T-helper 2 cell treated with Interferon-gamma antibody and Interleukin-4, amounts not matched to agents 5 μg/mL and 100 μg/mL, for 36 hours (primary cell): ENCODE data around the gene FOXN3.

Experiments used
- DNase-seq: peaks from one replicate; pipeline ENCODE4 v3.0.0; 2021; ENCODE audit warnings: low spot score
- H3K27ac Mint-ChIP-seq: one replicate; pipeline ENCODE4 v1.8.0; 2021; ENCODE audit warnings: mild to moderate bottlenecking, mixed read lengths
- H3K27me3 Mint-ChIP-seq: one replicate; pipeline ENCODE4 v1.8.0; 2021; ENCODE audit warnings: low read depth, mixed read lengths
- H3K36me3 Mint-ChIP-seq: one replicate; pipeline ENCODE4 v1.8.0; 2021; ENCODE audit warnings: low read depth, mixed read lengths
- H3K4me1 Mint-ChIP-seq: one replicate; pipeline ENCODE4 v1.8.0; 2021; ENCODE audit warnings: low read depth, mixed read lengths
- H3K4me3 Mint-ChIP-seq: one replicate; pipeline ENCODE4 v1.8.0; 2022; ENCODE audit warnings: mild to moderate bottlenecking, moderate library complexity, mixed read lengths
- H3K9me3 Mint-ChIP-seq: one replicate; pipeline ENCODE4 v1.8.0; 2021; ENCODE audit warnings: mixed read lengths

Gene FOXN3

GRCh38 chr14:89241257-89241656 lies 175.8 kb downstream of the FOXN3 start:
- peaks cover 36% of the 10 kb centered on the region for H3K4me1 Mint-ChIP-seq
- H3K27ac Mint-ChIP-seq = peak overlapping the region; percentile 6
- DNase-seq = no peak
- no peaks in the 10 kb centered on the region for H3K9me3 Mint-ChIP-seq
- no peak overlapping the region for H3K4me3 Mint-ChIP-seq
- peaks cover 5% of the 10 kb centered on the region for H3K36me3 Mint-ChIP-seq
- H3K27me3 Mint-ChIP-seq = no peaks in the 10 kb centered on the region

GRCh38 chr14:89240414-89240813 lies 176.6 kb downstream of the FOXN3 start:
- peaks cover 36% of the 10 kb centered on the region for H3K4me1 Mint-ChIP-seq
- H3K27me3 Mint-ChIP-seq = no peaks in the 10 kb centered on the region
- H3K36me3 Mint-ChIP-seq = peaks cover 8% of the 10 kb centered on the region
- no peak overlapping the region for H3K27ac Mint-ChIP-seq
- no peaks in the 10 kb centered on the region for H3K9me3 Mint-ChIP-seq
- no peak for DNase-seq
- H3K4me3 Mint-ChIP-seq = no peak overlapping the region

GRCh38 chr14:89239023-89239422 lies 178.0 kb downstream of the FOXN3 start:
- Mint-ChIP-seq H3K36me3 (peaks cover 14% of the 10 kb centered on the region), H3K27ac (no peak overlapping the region), H3K4me3 (no peak overlapping the region), H3K27me3 (no peaks in the 10 kb centered on the region), H3K9me3 (no peaks in the 10 kb centered on the region), H3K4me1 (peaks cover 29% of the 10 kb centered on the region)
- DNase-seq = no peak

- no peak overlapping the region for H3K4me3 Mint-ChIP-seq
- no peak for DNase-seq
- no peaks in the 10 kb centered on the region for H3K27me3 Mint-ChIP-seq
- no peak overlapping the region for H3K27ac Mint-ChIP-seq
- H3K4me1 Mint-ChIP-seq = peaks cover 26% of the 10 kb centered on the region
- H3K36me3 Mint-ChIP-seq = peaks cover 14% of the 10 kb centered on the region
- H3K9me3 Mint-ChIP-seq = no peaks in the 10 kb centered on the region
Measured at GRCh38 chr14:89237921-89238529, 179.0 kb downstream of the FOXN3 start.

- H3K27me3 Mint-ChIP-seq = no peaks in the 10 kb centered on the region
- H3K4me1 Mint-ChIP-seq = peaks cover 26% of the 10 kb centered on the region
- DNase-seq = no peak
- peaks cover 14% of the 10 kb centered on the region for H3K36me3 Mint-ChIP-seq
- no peak overlapping the region for H3K4me3 Mint-ChIP-seq
- H3K27ac Mint-ChIP-seq = no peak overlapping the region
- H3K9me3 Mint-ChIP-seq = no peaks in the 10 kb centered on the region
Measured at GRCh38 chr14:89236851-89237250, 180.2 kb downstream of the FOXN3 start.

- no peak for DNase-seq
- Mint-ChIP-seq H3K9me3 (no peaks in the 10 kb centered on the region), H3K27ac (no peak overlapping the region), H3K27me3 (no peaks in the 10 kb centered on the region), H3K36me3 (peaks cover 14% of the 10 kb centered on the region), H3K4me1 (peaks cover 10% of the 10 kb centered on the region), H3K4me3 (no peak overlapping the region)
Measured at GRCh38 chr14:89233184-89233583, 183.8 kb downstream of the FOXN3 start.

GRCh38 chr14:89232265-89233070 lies 184.6 kb downstream of the FOXN3 start:
- DNase-seq = no peak
- Mint-ChIP-seq H3K27me3 (no peaks in the 10 kb centered on the region), H3K27ac (no peak overlapping the region), H3K4me1 (peaks cover 10% of the 10 kb centered on the region), H3K9me3 (no peaks in the 10 kb centered on the region), H3K36me3 (peaks cover 13% of the 10 kb centered on the region), H3K4me3 (no peak overlapping the region)

- peaks cover 12% of the 10 kb centered on the region for H3K4me1 Mint-ChIP-seq
- no peak for DNase-seq
- no peaks in the 10 kb centered on the region for H3K9me3 Mint-ChIP-seq
- H3K4me3 Mint-ChIP-seq = no peak overlapping the region
- no peak overlapping the region for H3K27ac Mint-ChIP-seq
- H3K27me3 Mint-ChIP-seq = no peaks in the 10 kb centered on the region
- peaks cover 13% of the 10 kb centered on the region for H3K36me3 Mint-ChIP-seq
Measured at GRCh38 chr14:89231426-89232113, 185.5 kb downstream of the FOXN3 start.

- H3K27ac Mint-ChIP-seq = no peak overlapping the region
- DNase-seq = no peak
- H3K36me3 Mint-ChIP-seq = peaks cover 7% of the 10 kb centered on the region
- peaks cover 20% of the 10 kb centered on the region for H3K4me1 Mint-ChIP-seq
- no peak overlapping the region for H3K4me3 Mint-ChIP-seq
- no peaks in the 10 kb centered on the region for H3K27me3 Mint-ChIP-seq
- no peaks in the 10 kb centered on the region for H3K9me3 Mint-ChIP-seq
Measured at GRCh38 chr14:89228921-89229639, 188.0 kb downstream of the FOXN3 start.

- H3K27ac Mint-ChIP-seq = no peak overlapping the region
- no peak for DNase-seq
- no peak overlapping the region for H3K4me3 Mint-ChIP-seq
- peaks cover 7% of the 10 kb centered on the region for H3K36me3 Mint-ChIP-seq
- peaks cover 16% of the 10 kb centered on the region for H3K4me1 Mint-ChIP-seq
- no peaks in the 10 kb centered on the region for H3K9me3 Mint-ChIP-seq
- no peaks in the 10 kb centered on the region for H3K27me3 Mint-ChIP-seq
Measured at GRCh38 chr14:89227496-89227836, 189.6 kb downstream of the FOXN3 start.

- H3K27me3 Mint-ChIP-seq = no peaks in the 10 kb centered on the region
- H3K4me1 Mint-ChIP-seq = peaks cover 19% of the 10 kb centered on the region
- no peak for DNase-seq
- H3K36me3 Mint-ChIP-seq = peaks cover 7% of the 10 kb centered on the region
- H3K9me3 Mint-ChIP-seq = no peaks in the 10 kb centered on the region
- no peak overlapping the region for H3K27ac Mint-ChIP-seq
- no peak overlapping the region for H3K4me3 Mint-ChIP-seq
Measured at GRCh38 chr14:89226801-89227495, 190.1 kb downstream of the FOXN3 start.

GRCh38 chr14:89225607-89226006 lies 191.4 kb downstream of the FOXN3 start:
- Mint-ChIP-seq H3K4me3 (no peak overlapping the region), H3K27me3 (no peaks in the 10 kb centered on the region), H3K27ac (no peak overlapping the region), H3K36me3 (peaks cover 9% of the 10 kb centered on the region), H3K9me3 (no peaks in the 10 kb centered on the region), H3K4me1 (peaks cover 26% of the 10 kb centered on the region)
- no peak for DNase-seq

GRCh38 chr14:89221109-89221810 lies 195.8 kb downstream of the FOXN3 start:
- Mint-ChIP-seq H3K4me3 (no peak overlapping the region), H3K9me3 (no peaks in the 10 kb centered on the region), H3K27me3 (no peaks in the 10 kb centered on the region), H3K36me3 (peaks cover 18% of the 10 kb centered on the region), H3K27ac (peak overlapping the region; percentile 50), H3K4me1 (peaks cover 23% of the 10 kb centered on the region)
- DNase-seq = no peak
